Hepatocyte (in vitro differentiated cells): ENCODE data around the gene VAV1.

Experiments used
- CTCF ChIP-seq: fragments of 200-600 bp; sonication (generic); IDR thresholded peaks from 2 replicates; pipeline ENCODE4 v1.5.1; 2016; ENCODE audit warnings: antibody characterized with exemption, mild to moderate bottlenecking; ENCODE audit not compliant: poor library complexity
- EZH2 ChIP-seq: fragments of 200-600 bp; sonication (generic); IDR thresholded peaks from 2 replicates; pipeline ENCODE4 v1.6.1; 2016; ENCODE audit warnings: antibody characterized with exemption, mild to moderate bottlenecking, borderline replicate concordance

GRCh38 chr19:6842871-6843607 lies 70.5 kb downstream of the VAV1 start:
- TF ChIP-seq CTCF (no peak), EZH2 (no peak)
